NK-92 (cell line): Measurements from ENCODE around the gene TAF8.

ENCODE experiments used
- DNase-seq: peaks from one replicate; lab custom pipeline; 2025; ENCODE audit not compliant: unreplicated experiment; lab: John Stamatoyannopoulos, UW

TAF8 gene

GRCh38 chr6:42049948-42050296 is 402 bp upstream of the TAF8 start:
- DNase-seq, result no peak

DNA sequence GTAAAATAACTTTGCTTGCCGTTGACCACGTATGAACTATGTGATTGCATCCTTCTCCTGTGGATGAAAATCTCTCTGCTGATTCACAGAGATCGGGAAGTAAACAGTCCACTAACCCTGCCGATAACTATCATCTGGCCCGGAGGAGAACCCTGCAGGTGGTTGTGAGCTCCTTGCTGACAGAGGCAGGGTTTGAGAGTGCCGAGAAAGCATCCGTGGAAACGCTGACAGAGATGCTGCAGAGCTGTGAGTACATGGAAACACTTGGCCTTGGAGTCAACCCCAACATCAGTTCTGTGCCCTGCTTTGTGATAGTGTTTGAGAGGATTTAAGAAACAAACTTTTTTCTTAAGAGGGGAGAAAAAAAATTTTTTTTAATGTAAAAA is 937 bp downstream of the TAF8 start:
- no peak for DNase-seq

- no peak for DNase-seq
Measured at GRCh38 chr6:42053601-42054000, 3.3 kb downstream of the TAF8 start.

DNA sequence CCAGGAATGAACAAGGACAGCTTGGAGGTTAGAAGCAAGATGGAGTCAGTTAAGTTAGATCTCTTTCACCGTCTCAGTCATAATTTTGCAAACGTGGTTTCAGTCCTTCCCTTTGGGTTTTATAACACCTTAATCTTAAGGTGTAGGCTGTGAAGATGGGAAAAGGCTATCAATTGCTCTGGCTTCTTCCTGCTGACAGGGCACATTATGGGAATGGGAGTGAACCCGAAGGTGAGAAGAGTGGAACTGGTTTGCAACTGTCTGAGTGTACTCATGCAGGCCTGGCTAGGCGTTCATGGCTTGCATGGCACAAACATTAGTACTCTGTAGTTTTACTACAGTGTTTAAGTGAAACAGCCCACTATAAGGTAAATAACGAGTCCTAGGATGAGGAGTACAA is 9.4 kb downstream of the TAF8 start:
- DNase-seq, result no peak

- DNase-seq, result no peak
Measured at GRCh38 chr6:42066156-42066675, 15.9 kb downstream of the TAF8 start.

- DNase-seq, result no peak
Measured at GRCh38 chr6:42068173-42068572, 17.8 kb downstream of the TAF8 start.

- DNase-seq, result no peak
Measured at GRCh38 chr6:42068872-42069522, 18.7 kb downstream of the TAF8 start.

DNA sequence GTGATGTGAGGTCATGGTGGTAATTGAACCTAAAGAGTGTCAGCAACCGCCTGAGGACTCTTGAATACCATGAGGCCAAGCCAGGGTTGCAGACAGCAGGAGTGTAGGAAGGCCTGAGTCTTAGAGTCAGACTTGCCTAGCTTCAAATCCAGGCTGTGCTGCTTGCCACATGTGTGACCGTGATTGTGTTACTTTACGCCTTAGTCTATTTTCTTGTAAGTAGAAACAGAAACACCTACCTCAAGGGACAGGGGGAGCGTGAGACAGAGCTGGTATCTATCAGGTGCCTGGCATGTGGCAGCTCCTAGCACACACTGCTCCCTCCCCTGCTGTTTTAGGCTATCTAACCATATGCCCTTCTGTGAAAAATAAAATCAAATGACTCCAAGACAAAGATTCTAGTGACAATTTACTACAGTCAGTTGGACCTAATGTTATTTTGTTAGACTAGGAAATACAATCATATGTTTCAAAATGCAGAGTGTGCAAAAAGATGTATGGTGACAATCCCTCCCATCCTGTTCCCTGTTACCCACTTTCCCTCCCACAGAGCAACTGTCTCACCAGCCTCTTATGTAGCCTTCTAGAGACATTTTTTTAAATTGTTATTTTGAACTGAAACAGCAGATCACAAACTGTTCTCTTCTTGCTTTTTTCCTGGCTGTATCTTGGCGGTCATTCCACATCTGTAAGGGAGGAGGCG is 21.7 kb downstream of the TAF8 start:
- DNase-seq, result no peak

DNA sequence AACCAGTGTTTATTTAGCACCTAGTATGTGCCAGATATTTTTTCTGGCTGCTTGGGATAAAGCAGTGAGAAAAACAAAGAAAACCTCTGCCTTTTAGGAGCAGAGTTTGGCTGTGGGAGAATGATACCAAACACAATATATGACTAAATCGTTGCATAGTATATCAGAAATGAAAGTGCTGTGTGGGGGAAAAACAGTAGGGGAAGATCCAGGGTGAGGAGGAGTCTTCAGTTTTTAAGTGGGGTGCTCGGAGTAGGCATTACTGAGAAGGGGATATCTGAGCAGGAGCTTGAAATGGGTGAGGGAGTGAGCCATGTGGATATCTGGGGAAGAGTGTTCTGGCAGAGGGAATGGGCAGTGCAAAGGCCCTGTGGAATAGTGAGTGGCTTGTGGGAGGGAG is 23.0 kb downstream of the TAF8 start:
- no peak for DNase-seq

DNA sequence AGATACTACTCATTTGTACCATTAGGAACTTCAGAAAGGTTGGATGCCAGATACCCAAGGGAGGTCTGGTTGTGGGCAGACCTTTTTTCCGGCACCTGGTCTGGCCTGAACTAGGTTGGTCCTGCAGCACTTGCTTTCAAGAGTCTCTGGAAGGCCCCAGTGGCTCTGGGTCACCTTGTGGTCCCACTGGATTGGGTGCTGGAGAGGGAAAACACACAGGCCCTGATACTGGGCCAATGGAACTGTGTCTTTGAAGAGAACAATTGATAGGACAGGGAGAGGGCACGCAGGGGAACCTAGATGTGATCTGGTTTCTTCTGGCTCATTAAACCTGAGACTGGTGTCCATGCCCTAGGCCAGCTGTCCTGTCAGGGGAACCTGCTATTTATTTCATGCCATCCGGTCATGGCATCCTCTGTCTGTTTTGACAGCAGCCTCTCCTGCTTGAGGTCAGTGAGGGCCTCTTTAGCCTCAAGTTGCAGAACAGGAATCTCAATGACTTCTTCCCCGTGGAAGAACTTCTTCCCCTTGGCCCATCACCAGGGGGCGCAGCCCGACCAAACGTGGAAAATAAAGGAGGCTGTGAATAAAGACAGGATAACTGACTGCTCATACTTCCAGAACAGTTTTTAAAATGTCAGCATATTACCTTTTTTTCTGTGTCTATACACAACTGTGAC is 25.0 kb downstream of the TAF8 start:
- DNase-seq, result no peak

- no peak for DNase-seq
Measured at GRCh38 chr6:42078386-42078785, 28.1 kb downstream of the TAF8 start.

GRCh38 chr6:42079941-42080464 is 29.7 kb downstream of the TAF8 start:
- DNase-seq, result no peak

GRCh38 chr6:42083530-42083929 is 33.2 kb downstream of the TAF8 start:
- no peak for DNase-seq

DNA sequence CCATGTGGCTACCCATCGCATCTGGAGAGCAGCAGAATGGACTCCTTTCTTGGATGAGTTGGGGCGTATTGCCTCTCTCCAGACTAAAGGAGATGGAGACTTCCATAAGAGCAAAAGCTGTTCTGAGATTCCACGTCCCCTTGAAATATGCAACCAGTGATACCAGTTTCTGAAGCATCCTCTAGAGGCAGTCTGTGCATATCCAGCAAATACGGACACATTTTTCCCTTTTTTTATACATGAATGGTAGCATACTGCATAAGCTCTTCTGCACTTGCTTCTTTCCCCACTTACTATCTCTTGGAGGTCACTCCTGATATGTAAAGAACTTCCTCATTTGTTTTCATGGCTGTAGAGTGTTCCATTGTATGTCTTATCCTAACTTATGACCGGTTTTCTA is 34.6 kb downstream of the TAF8 start:
- DNase-seq, result no peak

DNA sequence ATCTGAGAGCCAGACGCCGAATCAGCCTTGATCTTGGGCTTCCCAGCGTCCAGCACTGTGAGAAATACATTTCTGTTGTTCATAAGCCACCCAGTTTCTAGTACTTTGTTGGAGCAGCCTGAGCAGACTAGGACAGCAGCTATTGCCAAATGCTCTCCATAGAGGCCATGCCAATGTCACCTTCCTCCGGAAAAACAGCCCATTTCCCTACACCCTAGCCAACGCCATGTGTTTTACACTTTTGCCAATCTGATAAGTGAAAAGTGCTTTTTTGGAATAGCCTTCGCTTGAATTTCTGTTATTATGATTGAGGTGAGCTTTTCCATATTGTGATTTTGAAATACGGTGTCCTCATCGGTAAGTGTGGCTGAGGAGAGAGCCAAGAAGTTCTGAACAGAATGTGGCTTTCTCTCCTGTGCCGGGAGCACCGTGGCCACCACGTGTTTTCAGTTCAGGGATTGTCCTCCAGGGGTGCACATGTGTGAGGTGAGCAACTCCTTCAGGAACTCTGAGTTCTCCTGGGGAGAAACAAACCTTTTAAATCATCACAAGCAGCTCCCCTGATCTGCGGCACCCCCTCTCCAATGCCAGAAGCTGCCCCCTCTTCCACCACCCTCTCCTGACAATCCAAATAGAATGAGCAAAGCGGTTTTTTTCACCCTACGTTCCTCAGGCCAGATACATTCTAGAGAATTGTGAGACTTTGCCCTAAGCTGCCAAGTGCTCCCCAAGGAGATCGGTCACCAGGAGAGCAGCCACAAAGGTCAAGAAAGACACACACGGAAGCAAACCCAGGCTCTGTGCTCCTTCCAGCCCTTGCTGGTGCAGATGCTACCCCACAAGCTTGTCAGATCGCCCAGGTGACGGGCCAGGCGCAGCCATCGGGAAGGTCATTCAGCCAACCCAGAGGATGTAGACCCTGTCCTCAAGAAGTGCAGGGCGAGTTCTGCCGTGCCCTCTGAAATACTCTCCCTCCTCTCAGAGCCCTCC is 36.0 kb downstream of the TAF8 start:
- DNase-seq, result no peak

DNA sequence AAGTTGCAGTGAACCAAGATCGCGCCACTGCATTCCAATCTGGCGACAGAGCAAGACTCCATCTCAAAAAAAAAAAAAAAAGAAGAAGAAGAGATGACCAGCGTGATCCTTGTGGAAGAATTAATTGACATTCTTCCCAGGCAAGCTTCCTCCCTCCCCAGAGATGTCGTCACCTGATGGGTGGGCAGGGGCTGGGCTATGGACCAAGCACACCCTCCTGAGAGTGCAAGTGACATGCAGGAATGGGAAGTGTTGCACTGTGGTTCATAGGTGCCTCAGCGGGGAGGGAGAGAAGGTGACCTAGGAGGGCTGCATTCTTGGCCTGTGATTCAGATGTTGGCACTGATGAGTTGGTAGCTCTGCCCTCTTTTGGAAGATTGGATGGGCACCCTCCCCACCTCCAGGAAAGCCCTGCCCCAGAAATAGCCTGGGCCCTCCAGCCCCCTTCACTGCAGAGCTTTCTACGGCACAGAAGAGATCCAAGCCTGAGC is 37.8 kb downstream of the TAF8 start:
- no peak for DNase-seq

DNA sequence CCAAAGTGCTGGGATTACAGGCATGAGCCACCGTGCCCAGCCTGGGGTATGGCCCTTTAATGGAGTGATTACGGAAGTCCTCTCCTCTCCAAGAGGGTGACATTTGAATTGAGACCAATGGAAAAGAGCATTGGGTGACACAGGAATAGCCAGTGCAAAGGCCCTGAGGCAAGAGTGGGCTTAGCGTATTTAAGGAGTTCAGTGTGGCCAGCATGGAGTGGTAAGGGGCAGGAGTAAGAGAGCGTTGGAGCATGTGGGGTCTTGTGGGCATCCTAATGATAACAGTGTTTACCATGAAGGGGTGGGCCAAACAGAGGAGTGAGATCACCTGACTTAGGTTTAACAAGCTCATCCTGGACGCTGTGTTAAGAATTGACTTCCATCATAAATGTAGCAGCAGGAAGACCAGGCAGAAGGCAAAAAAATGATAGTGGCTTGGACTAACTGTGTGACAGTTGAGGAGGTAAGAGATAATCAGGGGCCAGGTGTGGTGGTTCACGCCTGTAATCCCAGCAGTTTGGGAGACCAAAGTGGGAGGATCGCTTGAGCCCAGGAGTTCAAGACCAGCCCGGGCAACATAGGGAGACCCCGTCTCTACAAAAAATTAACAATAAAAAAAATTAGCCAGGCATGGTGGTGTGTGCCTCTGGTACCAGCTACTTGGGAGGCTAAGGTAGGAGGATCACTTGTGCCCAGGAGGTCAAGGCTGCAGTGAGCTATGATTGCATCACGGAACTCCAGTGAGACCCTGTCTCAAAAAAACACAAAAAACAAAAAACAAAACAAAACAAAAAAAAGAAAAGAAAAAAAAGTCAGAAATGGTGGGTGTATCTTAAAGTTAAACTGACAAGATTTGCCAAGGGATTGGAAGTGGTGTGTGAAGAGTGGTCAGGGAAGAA is 40.7 kb downstream of the TAF8 start:
- no peak for DNase-seq

DNA sequence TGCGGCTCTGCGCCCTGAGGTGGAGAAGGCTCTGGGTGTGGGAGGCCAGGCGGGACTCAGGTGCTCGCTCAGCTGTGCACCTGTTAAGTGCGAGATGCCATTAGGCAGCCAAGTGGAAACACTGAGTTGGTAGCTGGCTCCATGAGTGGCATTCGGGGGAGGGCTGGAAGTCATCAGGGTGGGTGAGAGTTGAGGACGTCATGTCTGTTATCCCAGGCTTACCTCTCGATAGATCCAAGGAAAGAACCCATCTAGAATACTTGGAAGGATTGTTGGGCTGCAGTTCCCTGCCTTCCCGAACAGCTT is 41.3 kb downstream of the TAF8 start:
- no peak for DNase-seq

DNA sequence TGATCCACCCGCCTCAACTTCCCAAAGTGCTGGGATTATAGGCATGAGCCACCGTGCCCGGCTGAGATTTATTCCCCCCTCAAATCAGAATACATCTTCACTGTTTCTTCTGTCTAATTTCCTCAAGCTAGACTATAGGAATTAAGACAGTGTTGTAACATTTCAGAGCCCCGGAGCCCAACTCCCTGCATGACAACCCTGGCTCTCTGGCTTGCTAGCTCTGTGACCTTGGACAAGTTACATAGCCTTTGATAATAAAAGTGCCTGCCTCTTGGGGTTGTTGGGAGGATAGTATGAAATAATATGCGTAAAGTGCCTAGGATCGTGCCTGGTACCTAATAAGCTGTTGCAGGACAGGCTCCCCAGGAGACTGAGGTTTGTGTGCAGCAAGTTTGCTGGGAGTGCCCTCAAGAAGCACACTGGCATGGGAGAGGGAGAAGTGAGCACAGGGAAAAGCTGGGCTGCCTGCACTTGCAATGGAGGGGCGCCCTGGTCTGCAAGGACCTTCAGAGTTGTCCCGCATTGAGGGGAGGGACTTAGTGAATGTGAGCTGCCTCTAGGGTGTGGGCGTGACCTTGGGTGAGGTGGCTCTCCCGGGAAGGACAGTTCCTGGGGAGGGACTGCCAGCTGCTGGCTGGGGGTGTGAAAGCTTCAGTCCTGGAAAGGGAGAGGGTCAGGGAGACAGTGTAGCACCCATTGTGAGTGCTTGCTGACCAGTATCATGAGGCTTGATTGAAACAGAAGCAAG is 43.4 kb downstream of the TAF8 start:
- no peak for DNase-seq
